Mucosa of rectum (tissue), 2 donors: ENCODE data around the gene TGFB1I1.
"Not testable (repeated sequence)": the region's sequence is repeated elsewhere in the genome, so short reads cannot be mapped to it uniquely, and the experiment has no call there.

Experiments
- H3K27ac ChIP-seq, 2 donors: one replicate each; pipeline ENCODE4 v1.7.0; 2013; ENCODE audit warnings: inconsistent platforms in 2 of 2, low read depth in 2 of 2, low read length in 2 of 2
- H3K27me3 ChIP-seq, 2 donors: one replicate each; pipeline ENCODE4 v1.7.0; 2013; ENCODE audit warnings: low read length in 2 of 2; ENCODE audit not compliant: control insufficient read depth in 2 of 2, insufficient read depth in 2 of 2
- H3K36me3 ChIP-seq, 2 donors: one replicate each; pipeline ENCODE4 v1.7.0; 2013; ENCODE audit warnings: low read length in 2 of 2; ENCODE audit not compliant: control insufficient read depth in 2 of 2, insufficient read depth in 2 of 2
- H3K4me1 ChIP-seq, 2 donors: one replicate each; pipeline ENCODE4 v1.7.0; 2013; ENCODE audit warnings: low read length in 2 of 2, mild to moderate bottlenecking in 1 of 2; ENCODE audit not compliant: control insufficient read depth in 2 of 2, insufficient read depth in 2 of 2
- H3K4me3 ChIP-seq, 2 donors: one replicate each; pipeline ENCODE4 v1.7.0; 2013; ENCODE audit warnings: low read length in 2 of 2
- H3K9ac ChIP-seq, 2 donors: one replicate each; pipeline ENCODE4 v1.7.0; 2013; ENCODE audit warnings: low read length in 2 of 2, low read depth in 1 of 2, mild to moderate bottlenecking in 1 of 2
- H3K9me3 ChIP-seq, 2 donors: one replicate each; pipeline ENCODE4 v1.7.0; 2013; ENCODE audit warnings: low read length in 2 of 2; ENCODE audit not compliant: control insufficient read depth in 2 of 2
- donor health status: healthy.
- donor health status: Normal muscosa, but diverticular disease.

TGFB1I1 gene

GRCh38 chr16:31435341-31436220 is 36.4 kb upstream of the TGFB1I1 start:
- Histone ChIP-seq H3K36me3 (no peaks in the 10 kb centered on the region), H3K4me1 (no peaks in the 10 kb centered on the region), H3K27ac (no peak overlapping the region)

GRCh38 chr16:31436221-31437045 is 35.5 kb upstream of the TGFB1I1 start:
- H3K9me3 ChIP-seq: no peaks in the 10 kb centered on the region
- no peak overlapping the region for H3K4me3 ChIP-seq
- no peaks in the 10 kb centered on the region for H3K27me3 ChIP-seq
- H3K4me1 ChIP-seq: no peaks in the 10 kb centered on the region
- no peak overlapping the region for H3K9ac ChIP-seq
- H3K27ac ChIP-seq: no peak overlapping the region
- no peaks in the 10 kb centered on the region for H3K36me3 ChIP-seq

More at GRCh38 chr16:31435341-31436220, 36.4 kb upstream of the TGFB1I1 start:
- Histone ChIP-seq H3K9ac (no peak overlapping the region), H3K27me3 (no peaks in the 10 kb centered on the region), H3K4me3 (no peak overlapping the region), H3K9me3 (no peaks in the 10 kb centered on the region)

- peaks cover 2% of the 10 kb centered on the region in 2 donors for H3K4me1 ChIP-seq
- H3K4me3 ChIP-seq: no peak overlapping the region
- no peaks in the 10 kb centered on the region for H3K36me3 ChIP-seq
- H3K9me3 ChIP-seq: no peaks in the 10 kb centered on the region
- no peak overlapping the region for H3K9ac ChIP-seq
- no peak overlapping the region for H3K27ac ChIP-seq
- H3K27me3 ChIP-seq: no peaks in the 10 kb centered on the region
Observed at GRCh38 chr16:31438414-31438813, 33.5 kb upstream of the TGFB1I1 start.

- not testable (repeated sequence) for H3K27me3 ChIP-seq, H3K36me3 ChIP-seq, H3K4me3 ChIP-seq, H3K9me3 ChIP-seq, H3K4me1 ChIP-seq, H3K27ac ChIP-seq, H3K9ac ChIP-seq
Observed at GRCh38 chr16:31439023-31439422, 32.9 kb upstream of the TGFB1I1 start.

GRCh38 chr16:31439519-31439918 is 32.4 kb upstream of the TGFB1I1 start:
- Histone ChIP-seq H3K36me3 (no peaks in the 10 kb centered on the region), H3K4me3 (no peak overlapping the region), H3K9ac (no peak overlapping the region), H3K9me3 (no peaks in the 10 kb centered on the region), H3K4me1 (peaks cover 2% of the 10 kb centered on the region in 2 donors), H3K27me3 (no peaks in the 10 kb centered on the region), H3K27ac (no peak overlapping the region)

- H3K36me3 ChIP-seq: no peaks in the 10 kb centered on the region
- H3K27me3 ChIP-seq: no peaks in the 10 kb centered on the region
- H3K27ac ChIP-seq: no peak overlapping the region
- no peak overlapping the region for H3K4me3 ChIP-seq
- H3K4me1 ChIP-seq: peaks cover 2% of the 10 kb centered on the region in 2 donors
- no peaks in the 10 kb centered on the region for H3K9me3 ChIP-seq
- no peak overlapping the region for H3K9ac ChIP-seq
Observed at GRCh38 chr16:31440516-31441184, 31.3 kb upstream of the TGFB1I1 start.

- no peaks in the 10 kb centered on the region for H3K9me3 ChIP-seq
- no peak overlapping the region for H3K27ac ChIP-seq
- H3K27me3 ChIP-seq: no peaks in the 10 kb centered on the region
- H3K9ac ChIP-seq: no peak overlapping the region
- peaks cover 2% of the 10 kb centered on the region in 2 donors for H3K4me1 ChIP-seq
- H3K36me3 ChIP-seq: no peaks in the 10 kb centered on the region
- no peak overlapping the region for H3K4me3 ChIP-seq
Observed at GRCh38 chr16:31441956-31442355, 30.0 kb upstream of the TGFB1I1 start.

- H3K4me1 ChIP-seq, H3K27ac ChIP-seq, H3K27me3 ChIP-seq, H3K36me3 ChIP-seq, H3K9ac ChIP-seq, H3K4me3 ChIP-seq, H3K9me3 ChIP-seq: not testable (repeated sequence)
Observed at GRCh38 chr16:31445931-31446330, 26.0 kb upstream of the TGFB1I1 start.

GRCh38 chr16:31451201-31451600 is 20.8 kb upstream of the TGFB1I1 start:
- Histone ChIP-seq H3K9ac (no peak overlapping the region), H3K4me1 (peaks cover 11 to 19% of the 10 kb centered on the region in 2 donors), H3K27ac (no peak overlapping the region), H3K27me3 (no peaks in the 10 kb centered on the region), H3K4me3 (no peak overlapping the region), H3K36me3 (no peaks in the 10 kb centered on the region), H3K9me3 (no peaks in the 10 kb centered on the region)
